CD8-positive, alpha-beta memory T cell (primary cell): Measurements from ENCODE around the gene RGL4. TPM values are rescaled to one million over a fixed set of nuclear protein-coding genes. Genes with fewer than 3 reads are reported as not detected.

ENCODE experiments used
- CTCF ChIA-PET: fragments of 350-600 bp; sonication (Branson Sonifier 250); formaldehyde crosslinking; loops from one replicate; lab custom pipeline; 2021; ENCODE audit warnings: antibody characterized with exemption; lab: Charles Lee
- POLR2A ChIA-PET: fragments of 350-600 bp; sonication (Branson Sonifier 250); formaldehyde crosslinking; loops from one replicate; lab custom pipeline; 2021; ENCODE audit warnings: antibody characterized with exemption; lab: Charles Lee
- DNase-seq, 5 donors: peaks; one replicate each; pipeline versions ENCODE4 v3.0.0 to v3.0.0-alpha.2; 2020 to 2022; ENCODE audit warnings: mixed read lengths in 1 of 5
- H3K27ac ChIP-seq: one replicate; pipeline ENCODE4 v1.7.0; 2013; ENCODE audit warnings: low read depth, mild to moderate bottlenecking, low read length, moderate library complexity
- H3K27me3 ChIP-seq: 2 replicates; pipeline ENCODE4 v1.7.0; 2013; ENCODE audit warnings: low read length, mild to moderate bottlenecking; ENCODE audit not compliant: insufficient read depth, poor library complexity, severe bottlenecking
- H3K36me3 ChIP-seq: 2 replicates; pipeline ENCODE4 v1.7.0; 2013; ENCODE audit warnings: mild to moderate bottlenecking, low read length, moderate library complexity; ENCODE audit not compliant: insufficient read depth
- H3K4me1 ChIP-seq: 2 replicates; pipeline ENCODE4 v1.7.0; 2013; ENCODE audit warnings: mild to moderate bottlenecking, low read length, moderate library complexity; ENCODE audit not compliant: insufficient read depth
- H3K4me3 ChIP-seq: 2 replicates; pipeline ENCODE4 v1.7.0; 2013; ENCODE audit warnings: mild to moderate bottlenecking, low read length
- H3K9me3 ChIP-seq: 2 replicates; pipeline ENCODE4 v1.7.0; 2013; ENCODE audit warnings: mild to moderate bottlenecking, low read length
- H3K27ac Mint-ChIP-seq, 8 donors: one replicate each; pipeline ENCODE4 v1.8.0; 2020 to 2021; ENCODE audit warnings: mixed read lengths in 8 of 8, mild to moderate bottlenecking in 6 of 8, inconsistent platforms in 3 of 8, moderate library complexity in 3 of 8
- H3K27me3 Mint-ChIP-seq, 2 donors: one replicate each; pipeline ENCODE4 v1.8.0; 2020 to 2021; ENCODE audit warnings: mixed read lengths in 2 of 2, mild to moderate bottlenecking in 1 of 2, moderate library complexity in 1 of 2
- H3K36me3 Mint-ChIP-seq, 3 donors: one replicate each; pipeline ENCODE4 v1.8.0; 2020 to 2021; ENCODE audit warnings: mixed read lengths in 3 of 3, inconsistent platforms in 1 of 3, mild to moderate bottlenecking in 1 of 3
- H3K4me1 Mint-ChIP-seq, 3 donors: one replicate each; pipeline ENCODE4 v1.8.0; 2020 to 2021; ENCODE audit warnings: mixed read lengths in 3 of 3, inconsistent platforms in 1 of 3, mild to moderate bottlenecking in 1 of 3
- H3K4me3 Mint-ChIP-seq, 7 donors: one replicate each; pipeline ENCODE4 v1.8.0; 2020 to 2021; ENCODE audit warnings: mixed read lengths in 7 of 7, mild to moderate bottlenecking in 6 of 7, moderate library complexity in 4 of 7, inconsistent platforms in 2 of 7
- H3K9me3 Mint-ChIP-seq, 5 donors: one replicate each; pipeline ENCODE4 v1.8.0; 2020 to 2022; ENCODE audit warnings: mixed read lengths in 5 of 5, mild to moderate bottlenecking in 3 of 5, moderate library complexity in 2 of 5, inconsistent platforms in 1 of 5
- polyA plus RNA-seq: library from polyadenylated mRNA; unstranded; fragments of 300-500 nt; fragmentation: Illumina TruSeq; gene quantifications from one replicate; pipeline ENCODE4 v1.2.3, GENCODE V29; 2021
- total RNA-seq, 2 experiments: library from RNA; stranded (reverse); gene quantifications; one replicate each; pipeline ENCODE4 v1.2.3, GENCODE V29; 2021

Gene RGL4
- total and polyA plus RNA-seq, 3 experiments from 2014 or later: 3.2 to 58.4 (median 4.8) TPM

DNA sequence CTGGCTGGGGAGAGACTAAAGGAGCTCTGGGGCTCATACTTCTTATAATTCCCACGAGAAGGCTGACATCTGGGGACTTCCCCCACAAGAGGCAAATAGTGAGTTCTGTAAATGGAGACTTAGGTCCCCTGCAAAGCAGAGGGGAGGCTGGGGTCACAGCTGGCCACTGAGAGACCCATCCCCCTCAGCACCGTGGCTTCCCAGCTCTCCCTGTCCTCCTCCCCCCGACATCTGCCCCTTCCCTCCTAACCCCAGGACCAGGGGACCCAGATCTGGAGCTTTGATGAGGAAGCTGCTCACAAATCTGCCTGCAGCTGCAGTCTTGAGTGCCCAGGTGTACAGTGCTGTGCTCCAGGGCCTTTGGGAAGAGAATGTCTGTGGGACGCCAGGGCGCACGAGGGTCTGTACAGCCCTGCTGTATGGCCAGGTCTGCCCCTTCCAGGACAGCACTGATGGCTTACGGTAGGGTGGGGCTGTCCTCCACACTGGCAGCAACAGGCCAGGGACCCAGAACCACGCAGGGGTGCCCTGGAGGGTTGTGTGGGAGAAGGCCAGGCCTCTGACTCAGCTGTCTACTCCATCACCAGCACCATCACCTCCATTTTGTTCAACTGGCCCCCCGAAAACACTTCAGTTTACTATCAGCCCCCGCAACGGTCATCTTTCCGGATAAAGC, 1.1 kb downstream of the RGL4 start:
- H3K36me3 ChIP-seq: peaks cover 15% of the 10 kb centered on the region
- Mint-ChIP-seq H3K9me3 (no peaks in the 10 kb centered on the region), H3K27me3 (no peaks in the 10 kb centered on the region), H3K36me3 (peaks cover 4 to 48% (median 7%) of the 10 kb centered on the region in 3 donors), H3K27ac (peak overlapping the region in 5 of 8 donors; percentile 7 to 63 (median 56)), H3K4me3 (no peak overlapping the region), H3K4me1 (peaks cover 27 to 35% (median 27%) of the 10 kb centered on the region in 3 donors)
- no peak for DNase-seq
- H3K4me3 ChIP-seq: no peak overlapping the region
- H3K4me1 ChIP-seq: peaks cover 23% of the 10 kb centered on the region
- ChIA-PET CTCF (interaction anchor here (0.6 kb wide), 1 partner anchor 156 kb away, joined by 3 read pairs; no protein-coding TSS in a partner anchor), POLR2A (no interaction called here)
- H3K27ac ChIP-seq: no peak overlapping the region
- H3K9me3 ChIP-seq: no peaks in the 10 kb centered on the region
- no peaks in the 10 kb centered on the region for H3K27me3 ChIP-seq

DNA sequence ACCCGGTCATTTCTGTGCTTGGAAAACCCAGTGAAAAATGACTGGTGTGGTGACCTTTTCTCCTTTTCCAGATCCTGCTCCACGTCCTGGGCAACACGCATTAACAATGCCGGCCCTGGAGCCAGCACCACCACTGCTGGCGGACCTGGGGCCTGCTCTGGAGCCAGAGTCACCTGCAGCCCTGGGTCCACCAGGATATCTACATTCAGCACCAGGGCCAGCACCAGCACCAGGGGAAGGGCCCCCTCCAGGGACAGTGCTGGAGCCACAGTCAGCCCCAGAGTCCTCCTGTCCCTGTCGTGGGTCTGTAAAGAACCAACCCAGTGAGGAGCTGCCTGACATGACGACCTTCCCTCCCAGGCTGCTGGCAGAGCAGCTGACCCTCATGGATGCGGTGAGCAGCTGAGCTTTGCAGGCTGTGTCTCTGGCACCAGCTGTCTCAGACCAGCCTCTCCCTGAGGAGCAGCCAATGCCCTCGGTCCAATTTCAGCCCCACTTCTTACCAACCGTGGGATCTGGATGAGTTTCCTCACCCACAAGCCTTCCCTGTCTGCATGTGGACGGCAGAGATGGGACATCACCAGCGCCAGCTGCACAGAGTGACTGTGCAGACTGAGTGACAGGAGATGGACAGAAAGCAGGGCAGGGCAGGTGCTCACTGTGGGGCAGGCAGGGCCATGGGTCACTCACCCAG, 1.9 kb downstream of the RGL4 start:
- no peak overlapping the region for H3K27ac ChIP-seq
- ChIA-PET CTCF (no interaction called here), POLR2A (no interaction called here)
- H3K4me1 ChIP-seq: peaks cover 31% of the 10 kb centered on the region
- no peak for DNase-seq
- H3K9me3 ChIP-seq: no peaks in the 10 kb centered on the region
- peak overlapping the region in 1 of 7 donors; percentile 74 for H3K4me3 Mint-ChIP-seq
- no peaks in the 10 kb centered on the region for H3K27me3 ChIP-seq
- no peak overlapping the region for H3K4me3 ChIP-seq
- H3K9me3 Mint-ChIP-seq: no peaks in the 10 kb centered on the region
- peaks cover 15% of the 10 kb centered on the region for H3K36me3 ChIP-seq
- peaks cover 4 to 51% (median 6%) of the 10 kb centered on the region in 3 donors for H3K36me3 Mint-ChIP-seq
- H3K27me3 Mint-ChIP-seq: no peaks in the 10 kb centered on the region
- peak overlapping the region in 7 of 8 donors; percentile 11 to 84 (median 63) for H3K27ac Mint-ChIP-seq
- H3K4me1 Mint-ChIP-seq: peaks cover 32 to 43% (median 33%) of the 10 kb centered on the region in 3 donors

GRCh38 chr22:23693979-23694680, 3.3 kb downstream of the RGL4 start:
- no peak overlapping the region for H3K4me3 ChIP-seq
- H3K4me1 ChIP-seq: peaks cover 42% of the 10 kb centered on the region
- H3K4me3 Mint-ChIP-seq: no peak overlapping the region
- ChIA-PET CTCF (no interaction called here), POLR2A (no interaction called here)
- H3K27me3 Mint-ChIP-seq: no peaks in the 10 kb centered on the region
- H3K4me1 Mint-ChIP-seq: peaks cover 36 to 55% (median 43%) of the 10 kb centered on the region in 3 donors
- peaks cover 4 to 60% (median 7%) of the 10 kb centered on the region in 3 donors for H3K36me3 Mint-ChIP-seq
- peak overlapping the region; percentile 72 to 100 (median 100) for H3K27ac Mint-ChIP-seq
- H3K36me3 ChIP-seq: peaks cover 23% of the 10 kb centered on the region
- H3K9me3 ChIP-seq: no peaks in the 10 kb centered on the region
- DNase-seq: no peak
- H3K27me3 ChIP-seq: no peaks in the 10 kb centered on the region
- peak overlapping the region; percentile 7 for H3K27ac ChIP-seq
- no peaks in the 10 kb centered on the region for H3K9me3 Mint-ChIP-seq

DNA sequence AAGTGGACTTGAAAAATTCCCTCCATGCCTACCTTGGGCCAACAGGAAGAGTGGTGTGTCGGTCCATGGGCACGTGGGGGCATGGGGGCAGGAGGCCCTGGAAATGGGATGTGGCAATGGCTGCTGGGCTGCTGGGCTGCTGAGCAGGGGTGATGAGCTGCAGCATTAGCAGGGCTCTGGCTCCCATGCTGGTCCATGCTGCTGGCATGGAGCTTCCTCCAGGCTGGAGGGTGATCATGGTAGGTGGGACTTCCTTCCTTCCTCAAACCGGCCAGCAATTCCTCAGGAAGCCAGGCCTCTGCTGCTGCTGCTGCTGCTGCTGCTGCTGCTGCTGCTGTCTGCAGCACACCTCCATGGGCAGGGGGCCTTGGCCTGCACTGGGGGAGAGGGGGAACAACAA, 4.3 kb downstream of the RGL4 start:
- ChIA-PET CTCF (interaction anchor here (0.9 kb wide), 1 partner anchor 25 kb away, joined by 3 read pairs; no protein-coding TSS in a partner anchor), POLR2A (no interaction called here)
- Mint-ChIP-seq H3K4me3 (peak overlapping the region in 4 of 7 donors; percentile 15 to 97 (median 73)), H3K27ac (peak overlapping the region; percentile 96 to 100 (median 100)), H3K4me1 (peaks cover 39 to 57% (median 53%) of the 10 kb centered on the region in 3 donors), H3K9me3 (no peaks in the 10 kb centered on the region), H3K27me3 (no peaks in the 10 kb centered on the region), H3K36me3 (peaks cover 4 to 65% (median 14%) of the 10 kb centered on the region in 3 donors)
- no peaks in the 10 kb centered on the region for H3K27me3 ChIP-seq
- DNase-seq: no peak
- H3K4me1 ChIP-seq: peaks cover 42% of the 10 kb centered on the region
- peaks cover 31% of the 10 kb centered on the region for H3K36me3 ChIP-seq
- H3K9me3 ChIP-seq: no peaks in the 10 kb centered on the region
- H3K27ac ChIP-seq: peak overlapping the region; percentile 74
- H3K4me3 ChIP-seq: no peak overlapping the region

- no peaks in the 10 kb centered on the region for H3K9me3 Mint-ChIP-seq
- peaks cover 42% of the 10 kb centered on the region for H3K4me1 ChIP-seq
- peaks cover 43 to 62% (median 57%) of the 10 kb centered on the region in 3 donors for H3K4me1 Mint-ChIP-seq
- no peak for DNase-seq
- POLR2A ChIA-PET: interaction anchor here (1.2 to 2.3 kb wide), 2 partner anchors 21 to 198 kb away, joined by 6 to 13 read pairs; partner anchors contain the start of gene MIF
- H3K27ac Mint-ChIP-seq: peak overlapping the region; percentile 96 to 100 (median 100)
- H3K9me3 ChIP-seq: no peaks in the 10 kb centered on the region
- H3K27ac ChIP-seq: peak overlapping the region; percentile 74
- H3K36me3 ChIP-seq: peaks cover 37% of the 10 kb centered on the region
- CTCF ChIA-PET: interaction anchor here (0.8 to 1.3 kb wide), 5 partner anchors 10 to 73 kb away, joined by 3 read pairs; no protein-coding TSS in a partner anchor
- H3K36me3 Mint-ChIP-seq: peaks cover 4 to 65% (median 15%) of the 10 kb centered on the region in 3 donors
- H3K27me3 ChIP-seq: no peaks in the 10 kb centered on the region
- peak overlapping the region; percentile 86 to 99 (median 96) for H3K4me3 Mint-ChIP-seq
- peak overlapping the region; percentile 43 for H3K4me3 ChIP-seq
- no peaks in the 10 kb centered on the region for H3K27me3 Mint-ChIP-seq
Observed at GRCh38 chr22:23695571-23696325, 4.9 kb downstream of the RGL4 start.

DNA sequence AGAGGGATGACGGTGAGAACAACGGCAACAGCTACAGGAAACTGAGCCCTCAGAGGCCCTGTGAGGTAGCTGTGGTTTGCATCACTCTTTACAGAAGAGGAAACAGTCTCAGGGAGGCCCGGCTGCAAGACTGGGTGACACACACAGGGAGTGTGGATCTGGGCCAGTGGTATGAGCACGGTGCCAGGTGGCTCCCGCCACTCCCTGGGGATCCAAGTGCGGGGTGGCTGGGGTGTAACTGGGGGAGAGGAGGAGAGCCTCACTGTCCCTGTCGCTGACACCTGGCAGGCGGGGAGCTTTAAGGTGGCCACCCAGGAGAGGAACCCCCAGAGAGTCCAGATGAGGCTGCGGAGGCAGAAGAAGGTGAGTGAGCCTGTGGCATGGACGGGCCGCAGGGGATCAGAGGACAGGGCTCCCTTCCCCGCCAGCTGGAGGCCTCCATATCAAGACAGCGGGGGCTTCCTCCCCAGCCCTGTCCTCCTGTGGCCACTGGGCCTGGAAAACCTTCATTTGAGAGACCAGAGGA, 5.6 kb downstream of the RGL4 start:
- ChIA-PET CTCF (interaction anchor here (0.8 to 1.3 kb wide), 5 partner anchors 11 to 73 kb away, joined by 3 read pairs; no protein-coding TSS in a partner anchor), POLR2A (interaction anchor here (1.2 to 2.3 kb wide), 2 partner anchors 21 to 198 kb away, joined by 6 to 13 read pairs; partner anchors contain the start of gene MIF)
- Mint-ChIP-seq H3K36me3 (peaks cover 4 to 64% (median 13%) of the 10 kb centered on the region in 3 donors), H3K4me3 (peak overlapping the region; percentile 86 to 99 (median 96)), H3K9me3 (no peaks in the 10 kb centered on the region), H3K4me1 (peaks cover 45 to 69% (median 59%) of the 10 kb centered on the region in 3 donors), H3K27me3 (no peaks in the 10 kb centered on the region), H3K27ac (peak overlapping the region; percentile 96 to 100 (median 100))
- no peaks in the 10 kb centered on the region for H3K27me3 ChIP-seq
- H3K9me3 ChIP-seq: no peaks in the 10 kb centered on the region
- H3K27ac ChIP-seq: peak overlapping the region; percentile 74
- peak; percentile 52 to 88 (median 82) for DNase-seq
- peaks cover 41% of the 10 kb centered on the region for H3K36me3 ChIP-seq
- H3K4me1 ChIP-seq: peaks cover 42% of the 10 kb centered on the region
- peak overlapping the region; percentile 76 for H3K4me3 ChIP-seq
